ENCODE data around the gene LOXL3.

The LOXL3 gene

DNA sequence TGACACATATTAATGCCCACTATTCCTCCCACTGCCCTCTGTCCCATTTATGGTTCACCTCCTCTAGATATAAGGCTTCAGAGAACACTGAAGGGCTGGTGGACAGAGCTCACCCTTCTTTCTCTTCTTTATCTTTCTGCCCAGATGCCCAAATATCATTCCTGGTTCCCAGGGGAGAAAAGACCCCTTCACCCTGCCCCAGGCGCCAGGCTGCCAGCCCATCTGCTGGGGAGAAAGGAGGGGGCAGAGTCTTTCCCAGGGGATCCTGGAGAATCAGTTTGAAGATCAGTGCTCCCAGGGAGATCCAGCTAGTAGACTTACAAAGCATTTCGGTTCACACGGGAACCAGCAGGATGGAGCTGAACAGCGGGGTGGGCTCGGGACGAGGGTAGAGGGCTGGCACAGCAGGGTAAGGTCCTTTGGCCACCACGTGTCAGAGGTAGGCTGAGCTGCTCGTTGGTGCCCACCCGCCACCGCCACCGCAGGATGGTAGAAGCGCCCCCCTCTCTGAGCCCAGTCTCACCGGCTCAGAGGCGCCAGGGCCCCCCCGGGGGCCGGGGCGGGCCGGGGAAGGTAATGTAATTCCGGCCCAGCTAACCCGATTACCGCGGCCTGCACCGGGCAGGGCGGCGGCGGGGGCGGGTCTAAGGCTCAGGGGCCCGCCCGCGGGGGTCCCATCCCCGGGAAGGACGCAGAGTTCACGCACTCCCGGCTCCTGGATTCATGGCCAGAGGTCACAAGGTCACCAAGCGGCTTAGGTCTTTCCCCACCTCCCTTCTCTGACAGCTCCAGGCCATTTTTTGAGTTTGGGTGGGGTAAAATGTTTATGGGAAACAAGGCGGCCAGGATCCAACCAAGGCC is 40.8 kb downstream of the LOXL3 start:
- Histone ChIP-seq H3K9me2 (replicated peaks; ENCODE audit: insufficient read depth, low read length) (no peaks in the 10 kb centered on the region), H3K79me2 (ENCODE audit: insufficient read depth, low read length) (no peaks in the 10 kb centered on the region), H3K4me3 (ENCODE audit: insufficient read depth, low read length, poor library complexity, severe bottlenecking) (no peak overlapping the region), H4K20me1 (ENCODE audit: low read depth, low read length) (no peaks in the 10 kb centered on the region), H3F3A (ENCODE audit: insufficient read depth) (peaks cover 4% of the 10 kb centered on the region; the same call in 1 of the 2 replicates), H3K27ac (ENCODE audit: low read depth, low read length) (no peak overlapping the region), H3K27me3 (ENCODE audit: low read length) (no peaks in the 10 kb centered on the region), H3K9ac (ENCODE audit: low read length) (no peak overlapping the region), H3K36me3 (ENCODE audit: low read length) (no peaks in the 10 kb centered on the region), H3K4me2 (ENCODE audit: low read depth, low read length, poor library complexity, severe bottlenecking) (no peak overlapping the region), H2AFZ (ENCODE audit: low read depth, low read length, severe bottlenecking) (no peak overlapping the region), H3K9me3 (ENCODE audit: insufficient read depth, low read length) (no peaks in the 10 kb centered on the region)
- no peak for TF ChIP-seq EZH2phosphoT487 (conservative IDR thresholded peaks at IDR 0.05; ENCODE audit: low read length)
- TF ChIP-seq, protein P1, sequence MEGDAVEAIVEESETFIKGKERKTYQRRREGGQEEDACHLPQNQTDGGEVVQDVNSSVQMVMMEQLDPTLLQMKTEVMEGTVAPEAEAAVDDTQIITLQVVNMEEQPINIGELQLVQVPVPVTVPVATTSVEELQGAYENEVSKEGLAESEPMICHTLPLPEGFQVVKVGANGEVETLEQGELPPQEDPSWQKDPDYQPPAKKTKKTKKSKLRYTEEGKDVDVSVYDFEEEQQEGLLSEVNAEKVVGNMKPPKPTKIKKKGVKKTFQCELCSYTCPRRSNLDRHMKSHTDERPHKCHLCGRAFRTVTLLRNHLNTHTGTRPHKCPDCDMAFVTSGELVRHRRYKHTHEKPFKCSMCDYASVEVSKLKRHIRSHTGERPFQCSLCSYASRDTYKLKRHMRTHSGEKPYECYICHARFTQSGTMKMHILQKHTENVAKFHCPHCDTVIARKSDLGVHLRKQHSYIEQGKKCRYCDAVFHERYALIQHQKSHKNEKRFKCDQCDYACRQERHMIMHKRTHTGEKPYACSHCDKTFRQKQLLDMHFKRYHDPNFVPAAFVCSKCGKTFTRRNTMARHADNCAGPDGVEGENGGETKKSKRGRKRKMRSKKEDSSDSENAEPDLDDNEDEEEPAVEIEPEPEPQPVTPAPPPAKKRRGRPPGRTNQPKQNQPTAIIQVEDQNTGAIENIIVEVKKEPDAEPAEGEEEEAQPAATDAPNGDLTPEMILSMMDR (IDR thresholded peaks at IDR 0.05; ENCODE audit: insufficient read depth, low read length, poor library complexity, severe bottlenecking): no peak

- Histone ChIP-seq H3K27ac (ENCODE audit: low read depth, low read length) (no peak overlapping the region), H3F3A (ENCODE audit: insufficient read depth) (peaks cover 4% of the 10 kb centered on the region; the same call in 1 of the 2 replicates), H3K4me3 (ENCODE audit: insufficient read depth, low read length, poor library complexity, severe bottlenecking) (no peak overlapping the region), H3K9me3 (ENCODE audit: insufficient read depth, low read length) (no peaks in the 10 kb centered on the region), H3K27me3 (ENCODE audit: low read length) (no peaks in the 10 kb centered on the region), H3K4me2 (ENCODE audit: low read depth, low read length, poor library complexity, severe bottlenecking) (no peak overlapping the region), H2AFZ (ENCODE audit: low read depth, low read length, severe bottlenecking) (no peak overlapping the region), H3K79me2 (ENCODE audit: insufficient read depth, low read length) (0 out of 2 replicates have a peak, but pooled peaks cover 3% of the 10 kb centered on the region), H3K9me2 (replicated peaks; ENCODE audit: insufficient read depth, low read length) (no peaks in the 10 kb centered on the region), H3K9ac (ENCODE audit: low read length) (no peak overlapping the region), H3K36me3 (ENCODE audit: low read length) (no peaks in the 10 kb centered on the region), H4K20me1 (ENCODE audit: low read depth, low read length) (no peaks in the 10 kb centered on the region)
- no peak for TF ChIP-seq EZH2phosphoT487 (conservative IDR thresholded peaks at IDR 0.05; ENCODE audit: low read length)
These were observed 42.4 kb downstream of the LOXL3 start for GRCh38 chr2:74511104-74511989.

DNA sequence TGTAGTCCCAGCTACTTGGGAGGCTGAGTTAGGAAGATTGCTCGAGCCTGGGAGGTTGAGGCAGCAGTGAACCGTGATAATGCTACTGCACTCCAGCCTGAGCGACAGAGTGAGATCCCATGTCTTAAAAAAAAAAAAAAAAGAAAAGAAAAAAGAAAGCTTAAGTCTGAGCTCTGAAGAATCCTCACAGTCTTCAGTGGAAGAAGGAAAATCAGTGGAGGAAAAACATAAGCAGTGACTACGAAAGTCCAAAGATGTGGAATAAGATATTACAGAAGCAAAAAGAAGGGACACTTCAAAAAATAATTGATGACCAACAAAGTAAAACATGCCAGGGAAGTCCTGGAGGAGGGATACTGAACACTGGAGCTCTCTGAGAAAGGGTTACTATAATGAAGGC is 43.5 kb downstream of the LOXL3 start:
- no peak overlapping the region for H3K4me3 ChIP-seq (ENCODE audit: insufficient read depth, low read length, poor library complexity, severe bottlenecking)
- TF ChIP-seq EZH2phosphoT487 (conservative IDR thresholded peaks at IDR 0.05; ENCODE audit: low read length): no peak
- TF ChIP-seq, protein P1 (IDR thresholded peaks at IDR 0.05; ENCODE audit: insufficient read depth, low read length, poor library complexity, severe bottlenecking): no peak
- no peak overlapping the region for H3K4me2 ChIP-seq (ENCODE audit: low read depth, low read length, poor library complexity, severe bottlenecking)
- H4K20me1 ChIP-seq (ENCODE audit: low read depth, low read length): no peaks in the 10 kb centered on the region
- H3K27me3 ChIP-seq (ENCODE audit: low read length): no peaks in the 10 kb centered on the region
- H3K27ac ChIP-seq (ENCODE audit: low read depth, low read length): no peak overlapping the region
- no peaks in the 10 kb centered on the region for H3K36me3 ChIP-seq (ENCODE audit: low read length)
- H3K9me2 ChIP-seq (replicated peaks; ENCODE audit: insufficient read depth, low read length): no peaks in the 10 kb centered on the region
- no peak overlapping the region for H2AFZ ChIP-seq (ENCODE audit: low read depth, low read length, severe bottlenecking)
- peaks cover 4% of the 10 kb centered on the region; the same call in 1 of the 2 replicates for H3F3A ChIP-seq (ENCODE audit: insufficient read depth)
- no peaks in the 10 kb centered on the region for H3K9me3 ChIP-seq (ENCODE audit: insufficient read depth, low read length)
- 0 out of 2 replicates have a peak, but pooled peaks cover 3% of the 10 kb centered on the region for H3K79me2 ChIP-seq (ENCODE audit: insufficient read depth, low read length)
- H3K9ac ChIP-seq (ENCODE audit: low read length): no peak overlapping the region
